ENCODE measurements around the gene RAB8B.

DNA sequence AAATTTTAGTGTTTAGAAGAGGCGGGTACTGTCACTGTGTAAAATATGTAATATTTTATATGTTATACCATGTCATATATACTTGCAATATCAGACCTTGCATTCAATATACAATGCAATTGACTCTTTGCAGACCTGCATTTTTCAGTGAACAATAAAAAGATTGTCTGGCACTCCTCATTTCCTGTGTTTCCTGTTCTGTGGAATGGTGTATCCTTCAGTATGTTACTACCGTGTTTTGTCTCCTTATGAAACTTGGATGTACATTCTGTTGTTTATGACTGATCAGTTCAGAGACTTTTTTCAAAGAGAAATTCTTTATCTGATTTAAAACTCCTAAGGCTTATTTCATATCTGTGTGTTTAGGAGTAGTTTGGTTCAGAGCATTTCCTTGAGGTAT, 119.5 kb downstream of the RAB8B start:
- no peak for TF ChIP-seq EZH2 (IDR thresholded peaks at IDR 0.05)
- no peak for TF ChIP-seq POLR2AphosphoS5 (IDR thresholded peaks at IDR 0.05; ENCODE audit: borderline replicate concordance, low read depth, low read length)
- no peak for TF ChIP-seq FOXP2 (optimal IDR thresholded peaks at IDR 0.05; ENCODE audit: control extremely low read depth, extremely low read length, insufficient read depth)

Data from SK-N-MC (cell line).